RWPE1 (cell line): Measurements from ENCODE around the gene ZNF516.

ENCODE experiments used
- CTCF ChIA-PET: fragments of 350-600 bp; sonication (Branson Sonifier 250); formaldehyde crosslinking; extraction: SDS; loops from one replicate; lab custom pipeline; 2021; lab: Yijun Ruan, JAX
- POLR2A ChIA-PET: fragments of 400-600 bp; formaldehyde crosslinking; extraction: SDS; loops from one replicate; lab custom pipeline; 2020; ENCODE audit warnings: antibody characterized with exemption; ENCODE audit not compliant: low non-redundant PET; lab: Yijun Ruan, JAX
- DNase-seq: peaks from one replicate; pipeline ENCODE4 v3.0.0; 2012; ENCODE audit warnings: low spot score
- H3K27ac ChIP-seq: fragments of 450-650 bp; 2 replicates; pipeline ENCODE4 v1.5.1; 2017
- CTCF ChIP-seq: fragments of 450-650 bp; conservative IDR thresholded peaks from 2 replicates; pipeline ENCODE4 v1.5.1; 2017; ENCODE audit warnings: low read depth, mild to moderate bottlenecking

The ZNF516 gene

GRCh38 chr18:76406791-76407190 lies 88.3 kb downstream of the ZNF516 start:
- 0 out of 2 replicates have a peak overlapping the region, but pooled peaks have one; percentile 0 for H3K27ac ChIP-seq
- no peak for TF ChIP-seq CTCF
- CTCF ChIA-PET = interaction anchor here (0.7 kb wide), 1 partner anchor 89 kb away, joined by 4 read pairs; no protein-coding TSS in a partner anchor
- no peak for DNase-seq
- POLR2A ChIA-PET = no interaction called here

GRCh38 chr18:76405681-76406356 lies 89.2 kb downstream of the ZNF516 start:
- ChIA-PET CTCF (interaction anchor here (0.7 kb wide), 1 partner anchor 88 kb away, joined by 4 read pairs; no protein-coding TSS in a partner anchor), POLR2A (no interaction called here)
- H3K27ac ChIP-seq = peak overlapping the region; percentile 0; the same call in 1 of the 2 replicates
- peak; percentile 72 for TF ChIP-seq CTCF
- DNase-seq = peak; percentile 19

- no peak overlapping the region for H3K27ac ChIP-seq
- no peak for TF ChIP-seq CTCF
- POLR2A ChIA-PET = no interaction called here
- no peak for DNase-seq
- CTCF ChIA-PET = no interaction called here
These were observed 89.8 kb downstream of the ZNF516 start for GRCh38 chr18:76405280-76405679.

- no peak for TF ChIP-seq CTCF
- H3K27ac ChIP-seq = no peak overlapping the region
- ChIA-PET CTCF (no interaction called here), POLR2A (no interaction called here)
- no peak for DNase-seq
These were observed 90.7 kb downstream of the ZNF516 start for GRCh38 chr18:76404345-76404831.

GRCh38 chr18:76402026-76402990 lies 92.7 kb downstream of the ZNF516 start:
- TF ChIP-seq CTCF = no peak
- ChIA-PET CTCF (no interaction called here), POLR2A (no interaction called here)
- no peak overlapping the region for H3K27ac ChIP-seq
- no peak for DNase-seq

- no peak for TF ChIP-seq CTCF
- ChIA-PET POLR2A (no interaction called here), CTCF (interaction anchor here (0.7 kb wide), 1 partner anchor 18 kb away, joined by 3 read pairs; no protein-coding TSS in a partner anchor)
- H3K27ac ChIP-seq = no peak overlapping the region
- no peak for DNase-seq
These were observed 93.5 kb downstream of the ZNF516 start for GRCh38 chr18:76401498-76401897.
